ENCODE data around the gene LAMA3. TPM values are rescaled to one million over a fixed set of nuclear protein-coding genes. Genes with fewer than 3 reads are reported as not detected.
"Not testable (repeated sequence)": the region's sequence is repeated elsewhere in the genome, so short reads cannot be mapped to it uniquely, and the experiment has no call there.

Gene LAMA3
- total RNA-seq, 1 experiment from 2014 or later = 8.1 TPM

DNA sequence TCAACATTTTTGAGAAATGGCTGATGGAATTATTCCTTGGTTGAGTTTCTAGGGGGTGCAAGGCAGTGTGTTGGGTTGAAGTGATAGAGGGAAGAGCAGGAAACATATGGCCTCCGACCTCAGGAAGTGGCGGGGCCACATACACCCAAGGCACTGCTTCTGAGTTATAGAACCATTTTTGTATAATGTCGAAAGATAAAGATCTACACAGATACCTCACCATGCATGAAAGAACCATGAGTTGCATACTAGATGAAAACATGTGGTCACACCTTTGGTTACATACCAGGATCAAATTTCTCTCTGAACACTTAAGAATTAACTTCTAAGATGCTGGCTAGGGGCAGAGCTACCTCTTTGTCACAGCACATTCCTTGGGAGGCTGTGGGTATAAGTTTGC, 23.2 kb downstream of the LAMA3 start:
- DNase-seq (ENCODE audit: low read depth, low spot score) (no peak), ATAC-seq (no peak)
- no peak overlapping the region for H3K4me3 ChIP-seq (ENCODE audit: low read depth in 2 of 2, low read length in 2 of 2)
- POLR2A ChIA-PET = interaction anchor here (0.5 kb wide), 2 partner anchors 24 to 46 kb away, joined by 3 to 4 read pairs; no protein-coding TSS in a partner anchor
- H3K4me1 ChIP-seq (ENCODE audit: control insufficient read depth, insufficient read depth, low read length) = no peaks in the 10 kb centered on the region
- no peaks in the 10 kb centered on the region for H3K36me3 ChIP-seq (ENCODE audit: control insufficient read depth, insufficient read depth, low read length)
- in situ Hi-C loops (cut with HindIII; ENCODE audit: low pct_unique_long_range_greater_than_20kb, low sequenced_read_pairs) = no loop called here
- intact Hi-C loops (cut with micrococcal nuclease; ENCODE audit: unreplicated experiment) = no loop called here
- TF ChIP-seq, protein P1, sequence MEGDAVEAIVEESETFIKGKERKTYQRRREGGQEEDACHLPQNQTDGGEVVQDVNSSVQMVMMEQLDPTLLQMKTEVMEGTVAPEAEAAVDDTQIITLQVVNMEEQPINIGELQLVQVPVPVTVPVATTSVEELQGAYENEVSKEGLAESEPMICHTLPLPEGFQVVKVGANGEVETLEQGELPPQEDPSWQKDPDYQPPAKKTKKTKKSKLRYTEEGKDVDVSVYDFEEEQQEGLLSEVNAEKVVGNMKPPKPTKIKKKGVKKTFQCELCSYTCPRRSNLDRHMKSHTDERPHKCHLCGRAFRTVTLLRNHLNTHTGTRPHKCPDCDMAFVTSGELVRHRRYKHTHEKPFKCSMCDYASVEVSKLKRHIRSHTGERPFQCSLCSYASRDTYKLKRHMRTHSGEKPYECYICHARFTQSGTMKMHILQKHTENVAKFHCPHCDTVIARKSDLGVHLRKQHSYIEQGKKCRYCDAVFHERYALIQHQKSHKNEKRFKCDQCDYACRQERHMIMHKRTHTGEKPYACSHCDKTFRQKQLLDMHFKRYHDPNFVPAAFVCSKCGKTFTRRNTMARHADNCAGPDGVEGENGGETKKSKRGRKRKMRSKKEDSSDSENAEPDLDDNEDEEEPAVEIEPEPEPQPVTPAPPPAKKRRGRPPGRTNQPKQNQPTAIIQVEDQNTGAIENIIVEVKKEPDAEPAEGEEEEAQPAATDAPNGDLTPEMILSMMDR (IDR thresholded peaks at IDR 0.05) = no peak
- TF ChIP-seq POLR2AphosphoS5 (IDR thresholded peaks at IDR 0.05; ENCODE audit: low read depth, low read length) (no peak), TCF7L2 (IDR thresholded peaks at IDR 0.05; ENCODE audit: low read depth, low read length) (no peak), SIN3A (IDR thresholded peaks at IDR 0.05; ENCODE audit: borderline replicate concordance, insufficient read depth, low read depth, low read length) (no peak)
- TF ChIP-seq, protein P2, sequence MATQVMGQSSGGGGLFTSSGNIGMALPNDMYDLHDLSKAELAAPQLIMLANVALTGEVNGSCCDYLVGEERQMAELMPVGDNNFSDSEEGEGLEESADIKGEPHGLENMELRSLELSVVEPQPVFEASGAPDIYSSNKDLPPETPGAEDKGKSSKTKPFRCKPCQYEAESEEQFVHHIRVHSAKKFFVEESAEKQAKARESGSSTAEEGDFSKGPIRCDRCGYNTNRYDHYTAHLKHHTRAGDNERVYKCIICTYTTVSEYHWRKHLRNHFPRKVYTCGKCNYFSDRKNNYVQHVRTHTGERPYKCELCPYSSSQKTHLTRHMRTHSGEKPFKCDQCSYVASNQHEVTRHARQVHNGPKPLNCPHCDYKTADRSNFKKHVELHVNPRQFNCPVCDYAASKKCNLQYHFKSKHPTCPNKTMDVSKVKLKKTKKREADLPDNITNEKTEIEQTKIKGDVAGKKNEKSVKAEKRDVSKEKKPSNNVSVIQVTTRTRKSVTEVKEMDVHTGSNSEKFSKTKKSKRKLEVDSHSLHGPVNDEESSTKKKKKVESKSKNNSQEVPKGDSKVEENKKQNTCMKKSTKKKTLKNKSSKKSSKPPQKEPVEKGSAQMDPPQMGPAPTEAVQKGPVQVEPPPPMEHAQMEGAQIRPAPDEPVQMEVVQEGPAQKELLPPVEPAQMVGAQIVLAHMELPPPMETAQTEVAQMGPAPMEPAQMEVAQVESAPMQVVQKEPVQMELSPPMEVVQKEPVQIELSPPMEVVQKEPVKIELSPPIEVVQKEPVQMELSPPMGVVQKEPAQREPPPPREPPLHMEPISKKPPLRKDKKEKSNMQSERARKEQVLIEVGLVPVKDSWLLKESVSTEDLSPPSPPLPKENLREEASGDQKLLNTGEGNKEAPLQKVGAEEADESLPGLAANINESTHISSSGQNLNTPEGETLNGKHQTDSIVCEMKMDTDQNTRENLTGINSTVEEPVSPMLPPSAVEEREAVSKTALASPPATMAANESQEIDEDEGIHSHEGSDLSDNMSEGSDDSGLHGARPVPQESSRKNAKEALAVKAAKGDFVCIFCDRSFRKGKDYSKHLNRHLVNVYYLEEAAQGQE (IDR thresholded peaks at IDR 0.05; ENCODE audit: insufficient read depth in 1 of 2, low read depth in 2 of 2, low read length in 1 of 2) = no peak
- no peak overlapping the region for H3K27ac ChIP-seq (ENCODE audit: low read length)
- no peaks in the 10 kb centered on the region for H3K27me3 ChIP-seq (ENCODE audit: control insufficient read depth, insufficient read depth, low read length)
- no peaks in the 10 kb centered on the region for H3K9me3 ChIP-seq (ENCODE audit: control insufficient read depth, insufficient read depth, low read depth, low read length)
- BruUV-seq (replicated peaks) = no TSS peak
- CTCF ChIA-PET = no interaction called here

DNA sequence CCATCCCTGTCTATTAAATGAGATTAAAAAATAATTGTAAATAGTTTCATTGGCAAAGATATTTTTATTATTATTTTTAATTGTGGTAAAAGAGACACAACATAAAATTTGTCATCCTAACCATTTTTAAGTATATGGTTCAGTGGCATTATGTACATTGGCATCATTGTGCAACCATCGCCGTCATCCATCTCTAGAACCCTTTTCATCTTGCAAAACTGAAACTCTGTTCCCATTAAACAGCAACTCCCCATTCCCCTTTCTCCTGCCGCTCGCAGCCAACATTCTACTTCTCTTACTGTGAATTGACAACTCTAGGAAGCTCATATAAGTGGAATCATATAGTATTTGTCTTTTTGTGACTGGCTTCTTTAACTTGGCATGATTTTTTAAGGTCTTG, 25.3 kb downstream of the LAMA3 start:
- no peaks in the 10 kb centered on the region for H3K36me3 ChIP-seq (ENCODE audit: control insufficient read depth, insufficient read depth, low read length)
- in situ Hi-C loops (cut with HindIII; ENCODE audit: low pct_unique_long_range_greater_than_20kb, low sequenced_read_pairs) (no loop called here), intact Hi-C loops (cut with micrococcal nuclease; ENCODE audit: unreplicated experiment) (no loop called here)
- no peaks in the 10 kb centered on the region for H3K27me3 ChIP-seq (ENCODE audit: control insufficient read depth, insufficient read depth, low read length)
- TF ChIP-seq, protein P1 (IDR thresholded peaks at IDR 0.05) = no peak
- TF ChIP-seq TCF7L2 (IDR thresholded peaks at IDR 0.05; ENCODE audit: low read depth, low read length) (no peak), POLR2AphosphoS5 (IDR thresholded peaks at IDR 0.05; ENCODE audit: low read depth, low read length) (no peak), SIN3A (IDR thresholded peaks at IDR 0.05; ENCODE audit: borderline replicate concordance, insufficient read depth, low read depth, low read length) (no peak)
- TF ChIP-seq, protein P2 (IDR thresholded peaks at IDR 0.05; ENCODE audit: insufficient read depth in 1 of 2, low read depth in 2 of 2, low read length in 1 of 2) = no peak
- H3K27ac ChIP-seq (ENCODE audit: low read length) = no peak overlapping the region
- BruUV-seq (replicated peaks) = no TSS peak
- DNase-seq (ENCODE audit: low read depth, low spot score) (no peak), ATAC-seq (no peak)
- ChIA-PET POLR2A (no interaction called here), CTCF (no interaction called here)
- no peak overlapping the region for H3K4me3 ChIP-seq (ENCODE audit: low read depth in 2 of 2, low read length in 2 of 2)
- H3K9me3 ChIP-seq (ENCODE audit: control insufficient read depth, insufficient read depth, low read depth, low read length) = no peaks in the 10 kb centered on the region
- peaks cover 8% of the 10 kb centered on the region for H3K4me1 ChIP-seq (ENCODE audit: control insufficient read depth, insufficient read depth, low read length)

DNA sequence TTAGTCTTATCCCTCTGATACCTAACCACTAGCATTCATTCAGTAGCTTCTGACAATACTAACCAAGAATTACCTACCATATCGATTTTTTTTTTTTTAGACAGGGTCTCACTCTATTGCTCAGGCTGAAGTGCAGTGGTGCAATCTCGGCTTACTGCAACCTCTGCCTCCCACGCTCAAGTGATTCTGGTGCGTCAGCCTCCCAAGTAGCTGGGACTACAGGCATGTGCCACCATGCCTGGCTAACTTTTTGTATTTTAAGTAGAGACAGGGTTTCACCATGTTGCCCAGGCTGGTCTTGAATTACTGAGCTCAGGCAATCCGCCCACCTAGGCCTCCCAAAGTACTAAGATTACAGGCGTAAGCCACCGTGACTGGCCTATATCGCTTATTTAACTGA, 26.8 kb downstream of the LAMA3 start:
- intact Hi-C loops (cut with micrococcal nuclease; ENCODE audit: unreplicated experiment); BruUV-seq (replicated peaks); in situ Hi-C loops (cut with HindIII; ENCODE audit: low pct_unique_long_range_greater_than_20kb, low sequenced_read_pairs); H3K27ac ChIP-seq (ENCODE audit: low read length); ATAC-seq; DNase-seq (ENCODE audit: low read depth, low spot score); H3K4me3 ChIP-seq (ENCODE audit: low read depth in 2 of 2, low read length in 2 of 2); H3K9me3 ChIP-seq (ENCODE audit: control insufficient read depth, insufficient read depth, low read depth, low read length); H3K27me3 ChIP-seq (ENCODE audit: control insufficient read depth, insufficient read depth, low read length); CTCF ChIA-PET; H3K36me3 ChIP-seq (ENCODE audit: control insufficient read depth, insufficient read depth, low read length): not testable (repeated sequence)
- POLR2A ChIA-PET = interaction anchor here (0.7 kb wide), 1 partner anchor 83 kb away, joined by 4 read pairs; no protein-coding TSS in a partner anchor
- peaks cover 16% of the 10 kb centered on the region for H3K4me1 ChIP-seq (ENCODE audit: control insufficient read depth, insufficient read depth, low read length)

All from Panc1 (cell line).